CD4-positive, alpha-beta T cell treated with Interleukin-15 for 4 hours (primary cell): ENCODE data around the gene U2SURP.
"Not testable (repeated sequence)": the region's sequence is repeated elsewhere in the genome, so short reads cannot be mapped to it uniquely, and the experiment has no call there.

Experiments
- DNase-seq: peaks from one replicate; pipeline ENCODE4 v3.0.0-alpha.2; 2020; ENCODE audit warnings: low spot score

U2SURP gene

DNA sequence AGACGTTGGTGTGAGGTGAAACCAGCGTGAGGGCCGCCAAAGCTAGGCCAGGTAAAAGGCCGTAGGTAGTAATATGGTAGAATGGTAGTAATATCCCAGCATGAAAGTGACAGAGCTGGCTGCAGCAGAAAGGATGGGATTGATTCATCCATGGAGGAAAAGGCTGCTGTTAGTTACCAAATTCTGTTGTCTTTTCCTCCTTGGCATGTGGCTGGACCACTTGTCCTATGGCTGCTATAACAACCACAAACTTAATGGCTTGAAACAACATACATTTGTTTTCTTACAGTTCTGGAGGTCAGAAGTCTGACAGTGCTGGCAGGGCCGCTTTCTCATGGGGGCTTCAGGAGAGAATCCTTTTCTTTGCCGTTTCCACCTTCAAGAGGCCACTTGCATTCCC is 70.4 kb downstream of the U2SURP start:
- DNase-seq, result no peak

DNA sequence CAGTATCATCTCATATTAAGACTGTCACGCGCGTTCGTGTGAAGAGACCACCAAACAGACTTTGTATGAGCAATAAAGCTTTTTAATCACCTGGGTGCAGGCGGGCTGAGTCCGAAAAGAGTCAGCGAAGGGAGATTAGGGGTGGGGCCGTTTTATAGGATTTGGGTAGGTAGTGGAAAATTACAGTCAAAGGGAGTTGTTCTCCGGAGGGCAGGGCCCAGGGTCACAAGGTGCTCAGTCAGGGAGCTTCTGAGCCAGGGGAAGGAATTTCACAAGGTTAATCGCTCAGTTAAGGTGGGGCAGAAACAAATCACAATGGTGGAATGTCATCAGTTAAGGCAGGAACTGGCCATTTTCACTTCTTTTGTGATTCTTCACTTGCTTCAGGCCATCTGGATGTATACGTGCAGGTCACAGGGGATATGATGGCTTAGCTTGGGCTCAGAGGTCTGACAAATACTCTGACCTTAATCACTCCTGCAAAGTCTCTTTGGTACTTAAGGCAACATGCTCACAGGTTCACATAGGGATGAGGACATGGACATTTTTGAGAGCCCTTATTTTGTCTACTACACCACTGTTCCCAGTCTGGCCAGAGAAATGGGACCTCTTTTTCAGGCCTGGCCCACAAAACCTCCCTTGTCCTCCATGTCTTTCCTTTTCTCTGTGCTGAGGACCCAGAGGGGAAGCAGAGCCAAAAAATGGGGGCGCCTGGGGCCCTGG is 71.1 kb downstream of the U2SURP start:
- not testable (repeated sequence) for DNase-seq

- not testable (repeated sequence) for DNase-seq
Observed at GRCh38 chr3:143073541-143073940, 72.2 kb downstream of the U2SURP start.

DNA sequence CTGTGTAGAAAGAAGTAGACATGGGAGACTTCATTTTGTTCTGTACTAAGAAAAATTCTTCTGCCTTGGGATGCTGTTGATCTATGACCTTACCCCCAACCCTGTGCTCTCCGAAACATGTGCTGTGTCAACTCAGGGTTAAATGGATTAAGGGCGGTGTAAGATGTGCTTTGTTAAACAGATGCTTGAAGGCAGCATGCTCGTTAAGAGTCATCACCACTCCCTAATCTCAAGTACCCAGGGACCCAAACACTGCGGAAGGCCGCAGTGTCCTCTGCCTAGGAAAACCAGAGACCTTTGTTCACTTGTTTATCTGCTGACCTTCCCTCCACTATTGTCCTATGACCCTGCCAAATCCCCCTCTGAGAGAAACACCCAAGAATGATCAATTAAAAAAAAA is 72.6 kb downstream of the U2SURP start:
- not testable (repeated sequence) for DNase-seq

DNA sequence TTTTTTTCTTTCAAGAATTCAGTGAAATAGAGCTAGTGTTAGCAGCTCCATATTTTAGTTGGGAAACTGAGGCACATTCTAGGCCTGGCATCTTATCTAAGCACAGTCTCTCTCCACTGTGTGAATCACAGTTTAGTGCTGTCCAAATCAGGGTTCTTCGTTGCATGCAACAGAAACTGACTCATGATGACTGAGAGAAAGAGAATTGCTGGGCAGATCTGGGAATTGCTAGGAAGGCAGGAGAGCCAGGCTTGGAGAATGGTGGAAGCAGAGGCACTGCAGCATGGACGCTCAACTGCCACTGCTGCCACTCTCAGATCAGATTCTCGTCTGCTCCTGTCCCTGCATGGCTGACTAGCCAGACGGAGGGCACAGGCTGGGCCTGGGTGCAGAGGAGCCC is 77.5 kb downstream of the U2SURP start:
- DNase-seq, result no peak

GRCh38 chr3:143080196-143080595 is 78.8 kb downstream of the U2SURP start:
- no peak for DNase-seq

GRCh38 chr3:143081365-143081764 is 80.0 kb downstream of the U2SURP start:
- no peak for DNase-seq

DNA sequence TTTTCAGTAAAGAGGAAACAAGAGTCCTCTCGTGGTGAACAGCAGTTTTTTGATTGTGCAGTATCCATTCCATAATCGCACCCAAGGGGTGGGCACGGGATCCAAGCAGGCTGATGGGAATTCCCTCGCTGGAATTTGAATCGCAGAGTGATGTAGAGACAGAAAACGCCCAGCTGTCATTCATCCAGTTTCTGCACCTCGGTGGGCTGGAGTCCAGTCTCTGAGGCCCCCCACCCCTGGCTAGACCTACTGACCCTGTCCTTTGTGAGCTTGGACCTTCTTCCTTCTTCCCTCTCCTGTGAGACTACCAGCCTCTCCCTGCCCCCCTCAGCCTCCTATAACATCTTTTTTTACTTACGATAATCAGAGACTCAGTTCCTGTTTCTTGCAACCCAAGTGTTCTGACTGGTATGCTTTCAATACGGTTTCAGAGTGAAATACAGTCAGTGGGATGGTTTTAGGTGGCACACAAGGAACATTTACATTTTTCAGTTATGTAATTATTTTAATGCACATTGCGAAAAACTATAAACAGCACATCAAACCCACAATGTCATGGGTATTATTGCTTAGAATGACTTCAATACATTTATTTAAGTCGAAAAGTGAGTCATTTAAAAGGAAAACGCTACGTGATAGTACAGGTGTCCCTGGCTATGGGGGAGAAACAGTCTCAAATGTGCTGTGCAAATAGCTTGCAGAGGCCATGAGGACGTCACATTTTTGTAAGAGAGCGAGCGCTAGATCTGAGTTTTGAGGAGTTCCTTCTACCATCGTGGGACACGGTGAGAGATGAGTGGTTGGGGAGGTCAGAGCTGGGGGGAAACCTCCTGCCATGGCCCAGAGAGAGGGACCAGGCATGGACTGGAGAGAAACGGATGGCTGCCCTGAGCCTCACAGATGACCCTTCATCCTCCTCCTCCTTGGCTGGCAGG is 80.7 kb downstream of the U2SURP start:
- DNase-seq, result peak; percentile 5

DNA sequence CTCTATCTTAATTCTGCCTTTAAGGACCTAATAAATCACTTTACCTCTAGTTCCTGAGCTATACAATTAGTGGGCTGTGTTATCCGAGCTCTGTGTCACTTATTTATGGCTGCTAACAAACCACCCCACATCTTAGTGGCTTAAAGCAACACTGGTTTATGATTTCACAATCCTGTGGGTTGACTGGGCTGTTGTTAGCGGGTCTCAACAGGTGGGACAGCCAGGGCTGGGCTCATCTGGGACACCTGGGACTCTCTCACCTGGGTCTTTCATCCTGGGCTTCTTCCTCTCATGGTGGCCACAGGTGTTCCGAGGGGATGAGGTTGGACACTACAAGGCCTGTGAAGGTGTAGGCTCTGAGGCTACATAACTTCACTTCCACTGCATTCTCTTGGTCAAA is 82.4 kb downstream of the U2SURP start:
- no peak for DNase-seq

DNA sequence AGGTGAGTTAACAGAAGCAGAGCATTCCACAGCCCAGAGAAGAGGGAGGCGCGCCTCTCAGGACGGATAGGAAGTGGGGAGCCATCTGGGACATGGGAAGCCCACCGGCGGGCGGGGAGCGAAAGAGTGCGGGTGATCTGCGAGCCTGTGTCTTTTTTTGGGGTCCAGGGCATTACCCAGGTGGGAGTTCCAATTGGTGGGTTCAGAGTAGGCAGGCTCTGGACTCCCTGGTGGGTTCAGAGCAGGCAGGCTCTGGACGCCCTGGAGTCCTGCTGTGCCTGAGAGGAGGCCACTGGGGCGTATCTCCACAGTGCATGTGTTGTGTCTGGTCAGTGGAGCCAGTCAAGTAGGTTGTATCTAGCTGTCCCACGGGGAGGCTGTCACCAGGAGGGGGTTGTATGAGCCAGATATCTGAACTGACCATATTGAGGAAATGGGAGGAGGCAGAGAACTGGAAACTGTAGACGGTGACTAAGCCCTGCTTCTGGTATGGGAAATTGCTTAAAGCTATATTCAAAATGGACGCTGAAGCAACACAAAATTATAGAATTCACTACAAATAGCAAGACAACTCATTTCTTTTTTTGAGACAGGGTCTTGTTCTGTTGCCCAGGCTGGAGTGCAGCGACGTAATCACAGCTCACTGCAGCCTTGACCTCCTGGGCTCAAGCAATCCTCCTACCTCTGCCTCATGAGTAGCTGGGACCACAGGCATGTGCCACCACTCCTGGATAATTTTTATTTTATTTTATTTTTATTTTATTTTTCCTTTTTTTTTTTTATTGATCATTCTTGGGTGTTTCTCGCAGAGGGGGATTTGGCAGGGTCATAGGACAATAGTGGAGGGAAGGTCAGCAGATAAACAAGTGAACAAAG is 83.7 kb downstream of the U2SURP start:
- DNase-seq, result no peak

DNA sequence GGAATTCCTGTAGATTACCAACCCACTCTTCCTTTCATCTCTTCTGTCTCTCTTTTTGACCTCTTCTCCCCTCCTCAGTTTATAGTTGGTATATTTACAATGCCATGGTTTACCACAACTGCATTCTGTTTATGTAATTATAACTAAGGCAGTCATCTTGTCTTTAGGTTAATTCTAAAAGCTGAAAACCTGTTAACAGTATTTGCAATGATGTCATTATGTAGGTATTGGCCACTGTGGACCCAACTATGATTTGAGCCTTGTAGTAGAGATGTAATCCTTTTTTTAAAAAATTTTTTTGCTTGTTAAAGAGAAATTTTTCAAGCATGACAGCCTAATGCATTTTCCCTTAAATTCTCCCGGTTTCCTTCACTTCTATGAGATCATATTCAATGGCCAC is 87.5 kb downstream of the U2SURP start:
- no peak for DNase-seq

DNA sequence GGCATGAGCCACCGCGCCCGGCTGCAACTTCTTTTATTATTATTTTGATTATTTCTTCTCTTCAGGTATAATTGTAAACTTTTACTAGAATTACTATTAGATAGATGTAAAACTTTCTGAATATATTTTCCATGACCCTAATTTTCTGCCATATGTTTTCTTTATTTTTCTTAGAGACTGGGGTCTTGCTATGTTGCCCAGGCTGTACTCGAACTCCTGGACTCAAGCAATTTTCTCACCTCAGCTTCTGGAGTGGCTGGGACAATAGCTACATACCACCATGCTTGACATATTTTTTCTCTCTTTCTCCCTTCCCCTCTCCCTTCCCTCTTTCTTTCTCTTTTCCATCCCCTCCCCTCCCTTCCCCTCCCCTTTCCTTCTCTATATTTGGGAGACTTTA is 88.6 kb downstream of the U2SURP start:
- no peak for DNase-seq

DNA sequence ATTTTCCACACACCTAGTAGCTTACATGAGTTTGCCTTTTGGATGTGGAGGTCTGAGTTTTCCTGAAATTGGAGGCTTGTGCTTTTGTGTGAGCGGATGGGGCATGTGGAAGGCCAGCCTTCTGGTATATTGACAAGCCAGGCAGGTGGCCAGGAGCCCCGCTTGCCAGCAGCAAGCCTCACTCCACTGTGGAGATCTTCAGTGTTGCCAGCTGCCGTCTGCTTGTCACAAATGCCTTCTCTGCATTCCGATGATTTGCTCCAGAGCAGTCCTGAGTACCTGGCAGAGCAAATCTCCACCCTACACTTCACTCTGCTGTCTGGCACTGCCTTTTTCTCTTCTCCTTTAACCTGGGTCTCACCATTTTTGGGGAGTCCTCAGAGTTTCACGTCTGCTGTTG is 89.1 kb downstream of the U2SURP start:
- DNase-seq, result no peak

GRCh38 chr3:143090976-143091837 is 89.8 kb downstream of the U2SURP start:
- DNase-seq, result no peak

GRCh38 chr3:143092191-143092590 is 90.8 kb downstream of the U2SURP start:
- no peak for DNase-seq

DNA sequence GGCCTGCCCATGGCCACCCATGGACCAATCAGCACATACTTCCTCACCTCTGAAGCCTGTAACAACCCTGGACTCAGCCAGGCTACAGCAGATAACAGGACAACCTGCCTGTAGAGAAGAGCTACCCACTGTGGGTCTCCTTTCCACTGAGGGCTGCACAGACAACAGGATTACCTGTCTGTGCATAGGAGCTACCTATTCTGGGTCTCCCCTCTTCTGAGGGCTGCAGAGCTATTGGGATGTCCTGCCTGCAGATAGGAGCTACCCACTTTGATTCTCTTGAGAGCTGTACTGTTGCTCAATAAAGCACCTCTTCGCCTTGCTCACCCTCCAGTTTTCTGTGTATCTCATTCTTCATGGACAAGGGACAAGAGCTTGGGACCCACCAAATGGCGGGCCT is 94.4 kb downstream of the U2SURP start:
- DNase-seq, result no peak

DNA sequence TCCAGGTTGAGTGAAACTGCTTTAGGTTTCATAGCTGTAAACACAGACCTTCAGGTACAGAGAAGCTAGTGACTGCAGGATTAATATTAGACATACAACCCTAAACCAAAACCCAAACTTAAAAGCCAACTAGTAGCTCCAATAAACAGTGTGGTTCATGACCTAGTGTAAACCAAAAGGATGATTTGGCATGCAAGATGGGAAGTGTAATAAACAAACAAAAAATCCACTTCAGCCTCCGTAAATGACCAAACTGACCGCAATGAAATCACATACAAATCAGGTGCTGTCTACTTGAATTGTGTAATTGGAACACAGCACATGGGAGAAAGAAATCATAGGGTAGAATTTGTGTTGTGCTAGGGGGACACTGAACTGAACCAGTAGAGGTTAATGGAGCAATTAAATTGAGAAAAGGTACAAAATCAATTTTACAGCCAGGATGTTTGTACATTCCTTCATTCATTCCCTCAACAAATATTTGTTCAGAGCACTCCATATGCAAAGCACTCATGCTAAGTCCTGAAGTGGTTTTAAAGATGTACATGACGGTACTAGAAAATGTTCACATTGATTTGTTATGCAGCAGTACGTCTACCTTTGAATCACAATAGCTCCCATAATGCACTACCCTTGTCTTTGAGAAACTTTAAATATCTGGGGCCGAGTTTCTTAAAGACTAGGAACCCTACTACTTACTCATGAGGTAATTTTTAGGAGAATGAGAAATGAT is 96.8 kb downstream of the U2SURP start:
- DNase-seq, result no peak

GRCh38 chr3:143099210-143099609 is 97.8 kb downstream of the U2SURP start:
- DNase-seq, result no peak

- no peak for DNase-seq
Observed at GRCh38 chr3:143099690-143100089, 98.3 kb downstream of the U2SURP start.

DNA sequence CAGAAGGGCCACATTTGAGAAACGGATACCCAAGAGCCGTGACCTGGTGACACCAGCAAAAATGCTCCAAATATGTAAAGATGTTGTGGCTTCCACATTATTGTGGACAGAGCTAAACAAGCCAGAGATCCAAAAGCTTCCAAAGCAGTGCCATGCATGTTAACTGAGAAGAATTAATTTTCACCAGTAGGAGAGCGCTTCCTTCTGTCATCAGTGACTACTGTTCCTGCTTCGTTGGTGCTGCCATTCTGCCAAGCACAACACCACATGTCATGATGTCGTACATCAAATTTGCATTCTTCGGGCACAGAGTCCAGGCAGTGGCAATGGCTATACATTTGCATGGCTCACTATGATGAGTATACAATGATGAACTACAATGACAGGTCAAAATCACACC is 99.1 kb downstream of the U2SURP start:
- DNase-seq, result no peak
